SH-SY5Y (cell line): ENCODE results near the gene CDC42EP3.

ENCODE experiments used
- GATA2 ChIP-seq: IDR thresholded peaks from 2 replicates; pipeline ENCODE4 v1.6.1; 2011; ENCODE audit warnings: mild to moderate bottlenecking, low read depth, low read length
- GATA3 ChIP-seq: IDR thresholded peaks from 2 replicates; pipeline ENCODE4 v1.6.1; 2011; ENCODE audit warnings: low read depth, mild to moderate bottlenecking, low read length, moderate library complexity

- TF ChIP-seq GATA3 = no peak
- no peak for TF ChIP-seq GATA2
These were observed 36.7 kb upstream of the CDC42EP3 start for GRCh38 chr2:37708146-37708545.
